K562 treated with DMSO at 1 percent for 12 hours (cell line): ENCODE results near the gene IGFBP5. TPM values are rescaled to one million over a fixed set of nuclear protein-coding genes. Genes with fewer than 3 reads are reported as not detected.

Experiments used
- total RNA-seq: library from RNA; unstranded; fragments of 300-600 nt; gene quantifications from 2 replicates; pipeline ENCODE4 v1.2.3, GENCODE V29; 2022; ENCODE audit not compliant: insufficient read depth

The IGFBP5 gene, protein sequence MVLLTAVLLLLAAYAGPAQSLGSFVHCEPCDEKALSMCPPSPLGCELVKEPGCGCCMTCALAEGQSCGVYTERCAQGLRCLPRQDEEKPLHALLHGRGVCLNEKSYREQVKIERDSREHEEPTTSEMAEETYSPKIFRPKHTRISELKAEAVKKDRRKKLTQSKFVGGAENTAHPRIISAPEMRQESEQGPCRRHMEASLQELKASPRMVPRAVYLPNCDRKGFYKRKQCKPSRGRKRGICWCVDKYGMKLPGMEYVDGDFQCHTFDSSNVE
- total RNA-seq, result 0.44 TPM in 1 of 2 replicates, not detected in the other

DNA sequence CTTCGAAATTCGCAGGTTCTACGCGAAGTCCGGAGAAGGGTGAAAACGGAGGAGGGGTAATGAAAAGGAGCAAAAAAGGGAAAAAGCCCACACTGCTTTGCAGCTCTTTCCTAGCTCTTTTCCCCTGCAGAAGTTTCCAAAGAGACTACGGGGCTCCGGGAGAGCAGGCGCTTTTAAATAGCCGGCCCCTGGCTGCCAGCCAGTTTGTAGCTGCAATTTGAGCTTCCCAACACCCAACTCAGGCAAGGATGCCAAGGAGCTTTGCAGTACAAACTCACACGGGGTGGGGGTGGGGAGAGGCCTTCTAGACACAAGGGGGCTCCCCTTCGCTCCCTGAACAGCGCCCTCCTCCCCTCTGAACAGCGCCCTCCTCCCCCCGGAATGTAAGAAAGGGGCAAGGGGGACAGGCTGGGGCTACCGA, at the start of gene IGFBP5:
IGFBP5 (minus strand) TSS at position 149 of the 421 bp plus-strand sequence. CDS start 774 bp downstream, outside the sequence.

GRCh38 chr2:216632952-216633615, 62.3 kb downstream of the IGFBP5 start, which contains the start of gene IGFBP2:
TSS of gene IGFBP2 (plus strand) at chr2:216633420. CDS start at chr2:216633524, 104 bp downstream.

Other genes with a start within 250 kb of the IGFBP5 start
- 4,313 and 6,962 TPM in 2 replicates for gene RPL37A, start 196.7 kb downstream of the IGFBP5 start, total RNA-seq
- not detected in 2 replicates for gene IGFBP2, start 62.1 kb downstream of the IGFBP5 start, total RNA-seq
- gene TNP1, start 164.5 kb upstream of the IGFBP5 start, total RNA-seq, result not detected in 2 replicates